IMR-90 (cell line): Measurements from ENCODE around the gene PLCL1. TPM values are rescaled to one million over a fixed set of nuclear protein-coding genes. Genes with fewer than 3 reads are reported as not detected.
"Not testable (repeated sequence)": the region's sequence is repeated elsewhere in the genome, so short reads cannot be mapped to it uniquely, and the experiment has no call there.

Experiments
- ATAC-seq: fragments of 200-7000 bp; cut with Tn5 transposase; 2 replicates; pipeline ENCODE4 v1.9.1; 2020; ENCODE audit warnings: low read depth, mild to moderate bottlenecking, moderate library complexity
- BruUV-seq: library from RNA; stranded (reverse); fragments of 400-500 nt; replicated peaks from 2 replicates; lab custom pipeline; 2021; lab: Mats Ljungman, UMichigan
- CTCF ChIA-PET: fragments of 300-600 bp; formaldehyde crosslinking; extraction: SDS; loops from one replicate; lab custom pipeline; 2021; ENCODE audit warnings: antibody characterized with exemption; lab: Yijun Ruan, JAX
- POLR2A ChIA-PET: fragments of 300-600 bp; sonication (Branson Sonifier 250); formaldehyde crosslinking; loops from one replicate; lab custom pipeline; 2022; ENCODE audit warnings: antibody characterized with exemption; ENCODE audit not compliant: unreplicated experiment; lab: Charles Lee
- DNase-seq: peaks from one replicate; pipeline ENCODE4 v3.0.0; 2013
- H2AFZ ChIP-seq: replicated peaks from 2 replicates; pipeline ENCODE3; 2013; ENCODE audit warnings: low read length, mild to moderate bottlenecking; ENCODE audit not compliant: poor library complexity
- H2AK5ac ChIP-seq: 2 replicates; pipeline ENCODE4 v1.6.1; 2013; ENCODE audit warnings: low read depth, low read length, inconsistent platforms
- H2AK9ac ChIP-seq: replicated peaks from 2 replicates; pipeline ENCODE3; 2013; ENCODE audit warnings: mild to moderate bottlenecking, low read depth, low read length, moderate library complexity; ENCODE audit not compliant: poor library complexity
- H2BK120ac ChIP-seq: 2 replicates; pipeline ENCODE4 v1.6.1; 2013; ENCODE audit warnings: low read depth, low read length, inconsistent platforms
- H2BK15ac ChIP-seq: 3 replicates; pipeline ENCODE4 v1.6.1; 2013; ENCODE audit warnings: low read depth, low read length, inconsistent platforms
- H2BK20ac ChIP-seq: 2 replicates; pipeline ENCODE4 v1.6.1; 2013; ENCODE audit warnings: low read depth, mild to moderate bottlenecking, inconsistent platforms, low read length, moderate library complexity
- H2BK5ac ChIP-seq: 2 replicates; pipeline ENCODE4 v1.6.1; 2013; ENCODE audit warnings: mild to moderate bottlenecking, low read depth, low read length, inconsistent platforms; ENCODE audit not compliant: poor library complexity, severe bottlenecking
- H3K14ac ChIP-seq: replicated peaks from 2 replicates; pipeline ENCODE4 v1.6.1; 2013; ENCODE audit warnings: low read depth, low read length, inconsistent platforms
- H3K18ac ChIP-seq: 2 replicates; pipeline ENCODE4 v1.6.1; 2013; ENCODE audit warnings: low read depth, low read length, control low read depth
- H3K23ac ChIP-seq: 2 replicates; pipeline ENCODE4 v1.6.1; 2013; ENCODE audit warnings: low read depth, low read length, inconsistent platforms
- H3K27ac ChIP-seq: 2 replicates; pipeline ENCODE4 v1.5.1; 2013; ENCODE audit warnings: mild to moderate bottlenecking, control low read depth, low read length; ENCODE audit not compliant: insufficient read depth
- H3K27me3 ChIP-seq: 2 replicates; pipeline ENCODE4 v1.6.1; 2013; ENCODE audit warnings: low read length; ENCODE audit not compliant: control insufficient read depth, insufficient read depth
- H3K36me3 ChIP-seq: 2 replicates; pipeline ENCODE4 v1.6.1; 2013; ENCODE audit warnings: low read length, mixed read lengths; ENCODE audit not compliant: control insufficient read depth, insufficient read depth
- H3K4ac ChIP-seq: 2 replicates; pipeline ENCODE4 v1.6.1; 2013; ENCODE audit warnings: low read depth, low read length, inconsistent platforms
- H3K4me1 ChIP-seq: 2 replicates; pipeline ENCODE4 v1.6.1; 2013; ENCODE audit warnings: low read length, mixed read lengths; ENCODE audit not compliant: control insufficient read depth, insufficient read depth
- H3K4me2 ChIP-seq: 2 replicates; pipeline ENCODE4 v1.6.1; 2013; ENCODE audit warnings: low read depth, mild to moderate bottlenecking, control low read depth, low read length, moderate library complexity
- H3K4me3 ChIP-seq: 2 replicates; pipeline ENCODE4 v1.5.1; 2013; ENCODE audit warnings: low read depth, mild to moderate bottlenecking, control low read depth, low read length, moderate library complexity; ENCODE audit not compliant: insufficient read depth
- H3K56ac ChIP-seq: 2 replicates; pipeline ENCODE4 v1.6.1; 2013; ENCODE audit warnings: low read length, inconsistent platforms; ENCODE audit not compliant: insufficient read depth; ENCODE audit errors: extremely low read depth
- H3K79me1 ChIP-seq, 2 experiments: 2 replicates each; pipeline ENCODE4 v1.6.1; 2013; ENCODE audit warnings: low read length in 2 of 2, inconsistent platforms in 1 of 2, low read depth in 1 of 2
- H3K9ac ChIP-seq: 2 replicates; pipeline ENCODE4 v1.6.1; 2013; ENCODE audit warnings: low read depth, low read length, control low read depth
- H3K9me1 ChIP-seq: 2 replicates; pipeline ENCODE4 v1.6.1; 2013; ENCODE audit warnings: low read length, inconsistent platforms; ENCODE audit not compliant: insufficient read depth
- H3K9me3 ChIP-seq: 2 replicates; pipeline ENCODE4 v1.6.1; 2013; ENCODE audit warnings: low read length; ENCODE audit not compliant: control insufficient read depth, insufficient read depth
- H4K20me1 ChIP-seq: 2 replicates; pipeline ENCODE4 v1.6.1; 2013; ENCODE audit warnings: low read length, inconsistent platforms; ENCODE audit not compliant: insufficient read depth
- H4K5ac ChIP-seq: 2 replicates; pipeline ENCODE4 v1.6.1; 2013; ENCODE audit warnings: mild to moderate bottlenecking, low read depth, low read length, control low read depth
- H4K8ac ChIP-seq, 2 experiments: 2 replicates each; pipeline ENCODE4 v1.6.1; 2013; ENCODE audit warnings: low read depth in 2 of 2, low read length in 2 of 2, control low read depth in 1 of 2, inconsistent platforms in 1 of 2
- H4K91ac ChIP-seq: 2 replicates; pipeline ENCODE4 v1.6.1; 2013; ENCODE audit warnings: low read depth, low read length, inconsistent platforms; ENCODE audit not compliant: insufficient read depth
- ELK1 ChIP-seq: fragments of 150-350 bp; IDR thresholded peaks from 2 replicates; pipeline ENCODE4 v1.6.1; 2016; ENCODE audit warnings: low read depth, mild to moderate bottlenecking, low read length, moderate library complexity, borderline replicate concordance
- MAFK ChIP-seq: IDR thresholded peaks from 2 replicates; pipeline ENCODE4 v1.6.1; 2012; ENCODE audit warnings: low read depth, low read length, improper control_type of control experiment
- MAZ ChIP-seq: IDR thresholded peaks from 2 replicates; pipeline ENCODE4 v1.6.1; 2012; ENCODE audit warnings: low read depth, mild to moderate bottlenecking, low read length, improper control_type of control experiment, moderate library complexity, borderline replicate concordance
- MXI1 ChIP-seq: IDR thresholded peaks from 2 replicates; pipeline ENCODE4 v1.6.1; 2012; ENCODE audit warnings: low read depth, mild to moderate bottlenecking, low read length, moderate library complexity, borderline replicate concordance
- WGBS, 2 experiments: methylation state at CpG; one replicate each; pipeline versions ENCODE4 v1.1.5 to v1.1.7; 2013; ENCODE audit warnings: missing lambda C conversion rate in 2 of 2; ENCODE audit not compliant: insufficient read length in 1 of 2; ENCODE audit errors: extremely low coverage in 2 of 2; 5-methylcytosine and 5-hydroxymethylcytosine counted together
- dilution Hi-C: fragments of 300-500 bp; cut with HindIII; formaldehyde crosslinking; loops from one replicate; pipeline ENCODE4 v1.14.3; 2018; ENCODE audit warnings: low sequenced_read_pairs; ENCODE audit not compliant: unreplicated experiment
- in situ Hi-C: fragments of 300-500 bp; cut with MboI; formaldehyde crosslinking; loops from 3 replicates; pipeline ENCODE4 v1.14.3; 2019; ENCODE audit warnings: low sequenced_read_pairs, inconsistent platforms, mixed read lengths
- intact Hi-C: fragments of 100-400 bp; cut with micrococcal nuclease; formaldehyde crosslinking; loops from 2 replicates; pipeline ENCODE4 v1.10.0; 2022
- polyA plus RNA-seq, 3 experiments: library from polyadenylated mRNA; depleted of rRNA; stranded (reverse); fragments of >200 nt; gene quantifications; 2 replicates each; pipeline ENCODE4 v1.2.3, GENCODE V29; 2012; ENCODE audit warnings: low replicate concordance in 1 of 3
- total RNA-seq: library from RNA; depleted of rRNA; stranded (reverse); fragments of >200 nt; gene quantifications from 2 replicates; pipeline ENCODE4 v1.2.3, GENCODE V29; 2012

Gene PLCL1
- total and polyA plus RNA-seq, 2 of the 4 experiments (the other 2 are of a cell fraction) = 0.14 to 0.18 TPM

GRCh38 chr2:197828464-197829135, 24.2 kb downstream of the PLCL1 start:
- no peak overlapping the region for H2BK120ac ChIP-seq
- H3K79me1 ChIP-seq = no peaks in the 10 kb centered on the region
- H3K4me3 ChIP-seq = no peak overlapping the region
- no peak overlapping the region for H3K18ac ChIP-seq
- ChIA-PET CTCF (no interaction called here), POLR2A (no interaction called here)
- H2AK9ac ChIP-seq = no peak overlapping the region
- no peaks in the 10 kb centered on the region for H3K9me3 ChIP-seq
- no peak overlapping the region for H3K27ac ChIP-seq
- H4K20me1 ChIP-seq = no peaks in the 10 kb centered on the region
- no peak overlapping the region for H3K14ac ChIP-seq
- no peaks in the 10 kb centered on the region for H3K27me3 ChIP-seq
- DNase-seq (no peak), ATAC-seq (no peak)
- no peak overlapping the region for H2AK5ac ChIP-seq
- H3K4me1 ChIP-seq = no peaks in the 10 kb centered on the region
- no peak overlapping the region for H2BK20ac ChIP-seq
- TF ChIP-seq MAFK (peak; percentile 49; the same call in 1 of the 2 replicates), MXI1 (no peak), ELK1 (no peak), MAZ (no peak)
- dilution Hi-C loops = no loop called here
- no peak overlapping the region for H4K5ac ChIP-seq
- H3K4ac ChIP-seq = no peak overlapping the region
- H2BK15ac ChIP-seq = no peak overlapping the region
- H3K4me2 ChIP-seq = no peak overlapping the region
- intact Hi-C loops = no loop called here
- H2BK5ac ChIP-seq = no peak overlapping the region
- no peak overlapping the region for H4K8ac ChIP-seq
- no peaks in the 10 kb centered on the region for H3K9me1 ChIP-seq
- no peak overlapping the region for H3K23ac ChIP-seq
- H2AFZ ChIP-seq = no peak overlapping the region
- in situ Hi-C loops = no loop called here
- H4K91ac ChIP-seq = no peak overlapping the region
- no peak overlapping the region for H3K56ac ChIP-seq
- no peak overlapping the region for H3K9ac ChIP-seq
- WGBS, 2 experiments = no CpG with 5 or more reads among the region's 1 CpG
- no peaks in the 10 kb centered on the region for H3K36me3 ChIP-seq
- no TSS peak for BruUV-seq

- H2BK120ac ChIP-seq, H3K4me1 ChIP-seq, dilution Hi-C loops, H3K79me1 ChIP-seq, BruUV-seq, H4K20me1 ChIP-seq, H4K91ac ChIP-seq, H3K4ac ChIP-seq, H3K9me3 ChIP-seq, H4K8ac ChIP-seq, in situ Hi-C loops, H3K9ac ChIP-seq, H2AFZ ChIP-seq, H3K56ac ChIP-seq, H3K18ac ChIP-seq, H2BK20ac ChIP-seq, H4K5ac ChIP-seq, H2BK15ac ChIP-seq, ATAC-seq, H2AK9ac ChIP-seq, H3K4me2 ChIP-seq, H3K9me1 ChIP-seq, H3K23ac ChIP-seq, H2AK5ac ChIP-seq, H3K14ac ChIP-seq, H3K27ac ChIP-seq, intact Hi-C loops, POLR2A ChIA-PET, H3K27me3 ChIP-seq, H3K4me3 ChIP-seq, H3K36me3 ChIP-seq, DNase-seq, H2BK5ac ChIP-seq: not testable (repeated sequence)
- no CpG with 5 or more reads among the region's 2 CpGs for WGBS, 2 experiments
- CTCF ChIA-PET = interaction anchor here (0.7 kb wide), 1 partner anchor 11 kb away, joined by 3 read pairs; no protein-coding TSS in a partner anchor
Measured at GRCh38 chr2:197834771-197835170, 30.4 kb downstream of the PLCL1 start.
